Measurements from ENCODE around the gene CACNB3. TPM values are rescaled to one million over a fixed set of nuclear protein-coding genes. Genes with fewer than 3 reads are reported as not detected.

The CACNB3 gene
- total and polyA plus RNA-seq, 2 donors (not counting 1 experiment from before 2014, with no cell fraction given) = 1.6 to 4.0 TPM

- no peak overlapping the region for H3K4me3 ChIP-seq (ENCODE audit: control extremely low read depth in 1 of 5, extremely low read depth in 1 of 5, insufficient read depth in 1 of 5, low read depth in 2 of 5, low read length in 4 of 5)
These were observed 46.6 kb upstream of the CACNB3 start for GRCh38 chr12:48771588-48772112.

DNA sequence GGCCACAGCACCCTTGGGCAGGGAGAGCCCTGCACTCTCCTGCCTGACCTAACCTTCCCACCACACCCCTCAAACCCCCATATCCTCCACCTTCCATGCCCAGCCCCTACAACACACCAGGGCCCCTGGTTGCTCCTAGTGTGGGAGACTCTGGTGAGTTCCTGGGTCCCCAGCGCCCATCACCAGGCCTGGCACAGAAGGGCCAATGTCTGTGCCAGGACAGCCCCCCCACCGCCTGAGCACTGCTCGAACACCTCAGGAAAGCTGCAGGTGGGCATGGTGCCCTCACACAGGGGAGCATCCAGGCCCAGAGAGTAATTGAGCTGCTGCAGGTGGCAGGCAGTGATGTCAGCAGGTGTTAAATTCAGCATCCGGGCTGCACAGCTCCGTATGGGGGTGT is 44.6 kb upstream of the CACNB3 start:
- ATAC-seq (ENCODE audit: low read depth) (no peak), DNase-seq (no peak)
- Mint-ChIP-seq H3K9me3 (ENCODE audit: insufficient read depth) (no peaks in the 10 kb centered on the region), H3K4me1 (no peaks in the 10 kb centered on the region), H3K27me3 (no peaks in the 10 kb centered on the region), H3K27ac (no peak overlapping the region), H3K4me3 (no peak overlapping the region)
- Histone ChIP-seq H3K79me2 (ENCODE audit: control insufficient read depth, insufficient read depth, low read length) (no peaks in the 10 kb centered on the region), H3K9ac (ENCODE audit: low read length) (no peak overlapping the region), H3K27ac (ENCODE audit: low read length in 2 of 2) (no peak overlapping the region), H3K9me3 (ENCODE audit: control extremely low read depth in 1 of 3, control insufficient read depth in 2 of 3, insufficient read depth in 1 of 3, low read length in 2 of 3) (no peaks in the 10 kb centered on the region), H3K4me1 (ENCODE audit: control insufficient read depth in 2 of 2, insufficient read depth in 2 of 2, low read length in 2 of 2) (no peaks in the 10 kb centered on the region), H3K4me2 (replicated peaks; ENCODE audit: low read depth, low read length, poor library complexity, severe bottlenecking) (no peak overlapping the region), H2AFZ (ENCODE audit: insufficient read depth, low read depth, low read length, poor library complexity, severe bottlenecking) (no peak overlapping the region), H3K27me3 (replicated peaks in 1 of 4; ENCODE audit: control extremely low read depth in 1 of 4, control insufficient read depth in 3 of 4, insufficient read depth in 4 of 4, low read length in 3 of 4) (no peaks in the 10 kb centered on the region), H4K20me1 (ENCODE audit: control insufficient read depth, insufficient read depth, low read length, poor library complexity, severe bottlenecking) (no peaks in the 10 kb centered on the region), H3K4me3 (ENCODE audit: control extremely low read depth in 1 of 5, extremely low read depth in 1 of 5, insufficient read depth in 1 of 5, low read depth in 2 of 5, low read length in 4 of 5) (no peak overlapping the region), H3K36me3 (replicated peaks in 1 of 2; ENCODE audit: control extremely low read depth in 1 of 2, control insufficient read depth in 1 of 2, extremely low read depth in 1 of 2, insufficient read depth in 2 of 2, low read length in 1 of 2) (no peaks in the 10 kb centered on the region)
- POLR2A ChIA-PET = no interaction called here
- TF ChIP-seq EZH2 (IDR thresholded peaks at IDR 0.05; ENCODE audit: borderline replicate concordance, insufficient read depth, low read depth, low read length, poor library complexity, severe bottlenecking) = no peak
- TF ChIP-seq, protein P1, sequence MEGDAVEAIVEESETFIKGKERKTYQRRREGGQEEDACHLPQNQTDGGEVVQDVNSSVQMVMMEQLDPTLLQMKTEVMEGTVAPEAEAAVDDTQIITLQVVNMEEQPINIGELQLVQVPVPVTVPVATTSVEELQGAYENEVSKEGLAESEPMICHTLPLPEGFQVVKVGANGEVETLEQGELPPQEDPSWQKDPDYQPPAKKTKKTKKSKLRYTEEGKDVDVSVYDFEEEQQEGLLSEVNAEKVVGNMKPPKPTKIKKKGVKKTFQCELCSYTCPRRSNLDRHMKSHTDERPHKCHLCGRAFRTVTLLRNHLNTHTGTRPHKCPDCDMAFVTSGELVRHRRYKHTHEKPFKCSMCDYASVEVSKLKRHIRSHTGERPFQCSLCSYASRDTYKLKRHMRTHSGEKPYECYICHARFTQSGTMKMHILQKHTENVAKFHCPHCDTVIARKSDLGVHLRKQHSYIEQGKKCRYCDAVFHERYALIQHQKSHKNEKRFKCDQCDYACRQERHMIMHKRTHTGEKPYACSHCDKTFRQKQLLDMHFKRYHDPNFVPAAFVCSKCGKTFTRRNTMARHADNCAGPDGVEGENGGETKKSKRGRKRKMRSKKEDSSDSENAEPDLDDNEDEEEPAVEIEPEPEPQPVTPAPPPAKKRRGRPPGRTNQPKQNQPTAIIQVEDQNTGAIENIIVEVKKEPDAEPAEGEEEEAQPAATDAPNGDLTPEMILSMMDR (IDR thresholded peaks at IDR 0.05) = no peak
- CTCF ChIA-PET = interaction anchor here (3.7 kb wide), 1 partner anchor 21 kb away, joined by 11 read pairs; no protein-coding TSS in a partner anchor
- WGBS (ENCODE audit: insufficient coverage) = 89% methylated on average over 5 of the region's 5 CpGs
- intact Hi-C loops (cut with micrococcal nuclease) = no loop called here

More at GRCh38 chr12:48771588-48772112, 46.6 kb upstream of the CACNB3 start:
- Histone ChIP-seq H3K27ac (ENCODE audit: low read length in 2 of 2) (no peak overlapping the region), H2AFZ (ENCODE audit: insufficient read depth, low read depth, low read length, poor library complexity, severe bottlenecking) (no peak overlapping the region), H3K36me3 (replicated peaks in 1 of 2; ENCODE audit: control extremely low read depth in 1 of 2, control insufficient read depth in 1 of 2, extremely low read depth in 1 of 2, insufficient read depth in 2 of 2, low read length in 1 of 2) (no peaks in the 10 kb centered on the region), H3K9me3 (ENCODE audit: control extremely low read depth in 1 of 3, control insufficient read depth in 2 of 3, insufficient read depth in 1 of 3, low read length in 2 of 3) (no peaks in the 10 kb centered on the region), H4K20me1 (ENCODE audit: control insufficient read depth, insufficient read depth, low read length, poor library complexity, severe bottlenecking) (no peaks in the 10 kb centered on the region), H3K79me2 (ENCODE audit: control insufficient read depth, insufficient read depth, low read length) (no peaks in the 10 kb centered on the region), H3K4me1 (ENCODE audit: control insufficient read depth in 2 of 2, insufficient read depth in 2 of 2, low read length in 2 of 2) (no peaks in the 10 kb centered on the region), H3K9ac (ENCODE audit: low read length) (no peak overlapping the region), H3K27me3 (replicated peaks in 1 of 4; ENCODE audit: control extremely low read depth in 1 of 4, control insufficient read depth in 3 of 4, insufficient read depth in 4 of 4, low read length in 3 of 4) (no peaks in the 10 kb centered on the region), H3K4me2 (replicated peaks; ENCODE audit: low read depth, low read length, poor library complexity, severe bottlenecking) (no peak overlapping the region)
- TF ChIP-seq EZH2 (IDR thresholded peaks at IDR 0.05; ENCODE audit: borderline replicate concordance, insufficient read depth, low read depth, low read length, poor library complexity, severe bottlenecking) = no peak
- TF ChIP-seq, protein P1 (IDR thresholded peaks at IDR 0.05) = no peak
- DNase-seq = no peak
- H3K4me3 Mint-ChIP-seq = no peak overlapping the region
- ChIA-PET POLR2A (no interaction called here), CTCF (interaction anchor here (3.7 kb wide), 1 partner anchor 19 kb away, joined by 11 read pairs; no protein-coding TSS in a partner anchor)
- H3K27ac Mint-ChIP-seq = no peak overlapping the region
- no peaks in the 10 kb centered on the region for H3K4me1 Mint-ChIP-seq
- H3K9me3 Mint-ChIP-seq (ENCODE audit: insufficient read depth) = no peaks in the 10 kb centered on the region
- WGBS (ENCODE audit: insufficient coverage) = 93% methylated on average over 11 of the region's 13 CpGs
- no peak for ATAC-seq (ENCODE audit: low read depth)
- intact Hi-C loops (cut with micrococcal nuclease) = no loop called here
- H3K27me3 Mint-ChIP-seq = no peaks in the 10 kb centered on the region
